PFSK-1 (cell line): Measurements from ENCODE around the gene ACTR10.

Experiments used
- POLR2AphosphoS5 ChIP-seq: IDR thresholded peaks from 2 replicates; pipeline ENCODE4 v1.6.1; 2012; ENCODE audit warnings: low read depth, mild to moderate bottlenecking, control low read depth, low read length, moderate library complexity
- REST ChIP-seq, 2 experiments: IDR thresholded peaks; 2 replicates each; pipeline versions ENCODE4 v1.6.1 to v1.8.0; 2011 to 2012; ENCODE audit warnings: low read depth in 2 of 2, low read length in 2 of 2, control low read depth in 1 of 2, inconsistent platforms in 1 of 2, mild to moderate bottlenecking in 1 of 2, moderate library complexity in 1 of 2; ENCODE audit not compliant: insufficient read depth in 1 of 2
- SIN3A ChIP-seq: IDR thresholded peaks from 2 replicates; pipeline ENCODE4 v1.6.1; 2012; ENCODE audit warnings: mild to moderate bottlenecking, low read length, moderate library complexity, borderline replicate concordance; ENCODE audit not compliant: insufficient read depth

DNA sequence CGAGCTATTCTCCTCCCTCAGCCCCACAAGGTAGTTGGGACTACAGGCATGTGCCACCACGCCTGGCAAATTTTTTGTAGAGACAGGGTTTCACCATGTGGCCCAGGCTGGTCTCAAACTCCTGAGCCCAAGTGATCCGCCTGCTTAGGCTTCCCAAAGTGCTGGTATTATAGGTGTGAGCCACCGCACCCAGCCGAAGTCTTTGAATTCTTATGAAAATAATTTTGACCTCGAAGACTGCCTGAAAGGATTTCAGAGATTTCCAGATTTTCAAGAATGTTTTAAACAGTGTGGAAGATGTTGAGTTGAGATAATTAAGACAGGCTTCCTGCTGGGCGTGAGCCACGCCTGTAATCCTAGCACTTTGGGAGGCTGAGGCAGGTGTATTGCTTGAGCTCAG lies 49.7 kb downstream of the ACTR10 start:
- TF ChIP-seq POLR2AphosphoS5, result no peak
- no peak for TF ChIP-seq REST (IDR thresholded peaks at IDR 0.05; ENCODE audit: insufficient read depth in 1 of 2, low read depth in 2 of 2, low read length in 2 of 2)
- no peak for TF ChIP-seq SIN3A
